ENCODE results near the gene GABARAP.
"Not testable (repeated sequence)": the region's sequence is repeated elsewhere in the genome, so short reads cannot be mapped to it uniquely, and the experiment has no call there.

The GABARAP gene

GRCh38 chr17:7260651-7261378 is 18.6 kb upstream of the GABARAP start:
- DNase-seq = peak in 1 of 4 experiments; percentile 31

GRCh38 chr17:7260151-7260550 is 17.9 kb upstream of the GABARAP start:
- no peak for DNase-seq

GRCh38 chr17:7259555-7259889 is 17.3 kb upstream of the GABARAP start:
- DNase-seq = no peak

GRCh38 chr17:7258731-7259554 is 16.7 kb upstream of the GABARAP start:
- no peak for DNase-seq

- no peak for DNase-seq
These were observed 14.7 kb upstream of the GABARAP start for GRCh38 chr17:7256766-7257456.

GRCh38 chr17:7254511-7254910 is 12.3 kb upstream of the GABARAP start:
- DNase-seq = no peak

GRCh38 chr17:7253082-7253481 is 10.8 kb upstream of the GABARAP start:
- no peak for DNase-seq

- peak; percentile 70 to 77 (median 73) for DNase-seq
These were observed 10.2 kb upstream of the GABARAP start, which contains the start of gene ELP5 for GRCh38 chr17:7252176-7253043. Gene ELP5, plus strand, starts transcription at chr17:7252215. Its CDS starts 336 bp downstream, at chr17:7252551.

- peak; percentile 98 to 99 (median 98) for DNase-seq
These were observed 9.5 kb upstream of the GABARAP start, which contains the start of gene CTDNEP1 for GRCh38 chr17:7251661-7252175. Gene CTDNEP1, minus strand, starts transcription at chr17:7251734. Its CDS starts 438 bp downstream, at chr17:7251296.

- DNase-seq = no peak
These were observed 8.7 kb upstream of the GABARAP start for GRCh38 chr17:7250695-7251627.

- DNase-seq = no peak
These were observed 7.6 kb upstream of the GABARAP start for GRCh38 chr17:7249830-7250229.

- DNase-seq = no peak
These were observed 7.0 kb upstream of the GABARAP start for GRCh38 chr17:7249214-7249613.

GRCh38 chr17:7248796-7249195 is 6.5 kb upstream of the GABARAP start:
- DNase-seq = no peak

GRCh38 chr17:7246779-7247178 is 4.5 kb upstream of the GABARAP start:
- DNase-seq = no peak

GRCh38 chr17:7243838-7244237 is 1.6 kb upstream of the GABARAP start:
- not testable (repeated sequence) for DNase-seq

GRCh38 chr17:7243453-7243729 is 1.1 kb upstream of the GABARAP start:
- no peak for DNase-seq

GRCh38 chr17:7242717-7243452 is 636 bp upstream of the GABARAP start:
- DNase-seq = peak; percentile 73 to 89 (median 84)

GRCh38 chr17:7241090-7241733 is 1.0 kb downstream of the GABARAP start:
- DNase-seq = no peak

- DNase-seq = no peak
These were observed 1.9 kb downstream of the GABARAP start for GRCh38 chr17:7240375-7240774.
